PC-9 (cell line): ENCODE data around the gene SLC30A9.

Experiments used
- EZH2 ChIP-seq: fragments of 200-600 bp; sonication (generic); IDR thresholded peaks from 2 replicates; pipeline ENCODE4 v1.8.0; 2017; ENCODE audit warnings: antibody characterized with exemption, low read depth
- TF ChIP-seq, protein P1 (sequence below): fragments of 200-600 bp; sonication (generic); conservative IDR thresholded peaks from 2 replicates; pipeline ENCODE4 v1.6.1; 2017; ENCODE audit warnings: mixed run types, antibody characterized with exemption, mild to moderate bottlenecking, moderate library complexity

- no peak for TF ChIP-seq EZH2
- TF ChIP-seq, protein P1, sequence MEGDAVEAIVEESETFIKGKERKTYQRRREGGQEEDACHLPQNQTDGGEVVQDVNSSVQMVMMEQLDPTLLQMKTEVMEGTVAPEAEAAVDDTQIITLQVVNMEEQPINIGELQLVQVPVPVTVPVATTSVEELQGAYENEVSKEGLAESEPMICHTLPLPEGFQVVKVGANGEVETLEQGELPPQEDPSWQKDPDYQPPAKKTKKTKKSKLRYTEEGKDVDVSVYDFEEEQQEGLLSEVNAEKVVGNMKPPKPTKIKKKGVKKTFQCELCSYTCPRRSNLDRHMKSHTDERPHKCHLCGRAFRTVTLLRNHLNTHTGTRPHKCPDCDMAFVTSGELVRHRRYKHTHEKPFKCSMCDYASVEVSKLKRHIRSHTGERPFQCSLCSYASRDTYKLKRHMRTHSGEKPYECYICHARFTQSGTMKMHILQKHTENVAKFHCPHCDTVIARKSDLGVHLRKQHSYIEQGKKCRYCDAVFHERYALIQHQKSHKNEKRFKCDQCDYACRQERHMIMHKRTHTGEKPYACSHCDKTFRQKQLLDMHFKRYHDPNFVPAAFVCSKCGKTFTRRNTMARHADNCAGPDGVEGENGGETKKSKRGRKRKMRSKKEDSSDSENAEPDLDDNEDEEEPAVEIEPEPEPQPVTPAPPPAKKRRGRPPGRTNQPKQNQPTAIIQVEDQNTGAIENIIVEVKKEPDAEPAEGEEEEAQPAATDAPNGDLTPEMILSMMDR: no peak
Measured at GRCh38 chr4:41991916-41992767, 1.8 kb downstream of the SLC30A9 start.
